GM12878 (cell line): Measurements from ENCODE around the gene AGAP1. TPM values are rescaled to one million over a fixed set of nuclear protein-coding genes. Genes with fewer than 3 reads are reported as not detected.

Source experiments
- ATAC-seq: fragments of 200-7000 bp; cut with Tn5 transposase; 3 replicates; pipeline ENCODE4 v1.9.1; 2020; ENCODE audit warnings: mild to moderate bottlenecking, moderate library complexity
- BruUV-seq: library from RNA; stranded (reverse); fragments of 400-500 nt; replicated peaks from 2 replicates; lab custom pipeline; 2021; lab: Mats Ljungman, UMichigan
- CTCF ChIA-PET: fragments of 300-600 bp; sonication (Branson Sonifier 250); formaldehyde crosslinking; extraction: SDS; loops from one replicate; lab custom pipeline; 2021; ENCODE audit warnings: inconsistent platforms; lab: Yijun Ruan, JAX
- POLR2A ChIA-PET: fragments of 350-600 bp; formaldehyde crosslinking; extraction: SDS; loops from one replicate; lab custom pipeline; 2021; ENCODE audit warnings: inconsistent platforms; lab: Charles Lee
- RAD21 ChIA-PET: fragments of 300-600 bp; sonication (Branson Sonifier 250); formaldehyde crosslinking; loops from one replicate; lab custom pipeline; 2023; ENCODE audit warnings: antibody characterized with exemption; ENCODE audit not compliant: unreplicated experiment; lab: Charles Lee
- SMC1A ChIA-PET: fragments of 300-600 bp; sonication (Branson Sonifier 250); formaldehyde crosslinking; loops from one replicate; lab custom pipeline; 2023; ENCODE audit not compliant: unreplicated experiment, uncharacterized antibody; lab: Charles Lee
- DNase-seq: peaks from one replicate; pipeline ENCODE4 v3.0.0-alpha.2; 2011; ENCODE audit warnings: low read depth, low spot score
- FAIRE-seq: peaks from 3 replicates; lab custom pipeline; 2011; peaks lifted over from hg19 to GRCh38; lab: Jason Lieb, UNC
- H2AFZ ChIP-seq: 2 replicates; pipeline ENCODE4 v1.6.0; 2011; ENCODE audit warnings: low read depth, low read length, control low read depth; ENCODE audit not compliant: control insufficient read depth
- H3K27ac ChIP-seq: 2 replicates; pipeline ENCODE4 v1.5.1; 2011; ENCODE audit warnings: control low read depth; ENCODE audit not compliant: control insufficient read depth, insufficient read depth
- H3K27me3 ChIP-seq, 2 experiments: replicated peaks in 1 of 2; 2 replicates each; pipeline versions ENCODE4 v1.6.0 to v1.6.1; 2011; ENCODE audit warnings: low read length in 1 of 2; ENCODE audit not compliant: control insufficient read depth in 2 of 2, insufficient read depth in 2 of 2
- H3K36me3 ChIP-seq, 2 experiments: 2 replicates each; pipeline ENCODE4 v1.5.1; 2011; ENCODE audit warnings: low read length in 1 of 2; ENCODE audit not compliant: control insufficient read depth in 2 of 2, insufficient read depth in 2 of 2
- H3K4me1 ChIP-seq: 2 replicates; pipeline ENCODE4 v1.6.1; 2011; ENCODE audit warnings: mild to moderate bottlenecking, low read length, moderate library complexity, mixed read lengths; ENCODE audit not compliant: control insufficient read depth, insufficient read depth
- H3K4me2 ChIP-seq: 2 replicates; pipeline ENCODE4 v1.6.0; 2011; ENCODE audit warnings: control low read depth; ENCODE audit not compliant: control insufficient read depth, insufficient read depth
- H3K4me3 ChIP-seq: fragments of 200-600 bp; sonication (generic); 2 replicates; pipeline ENCODE4 v1.5.1; 2016
- H3K79me2 ChIP-seq: 2 replicates; pipeline ENCODE4 v1.6.0; 2011; ENCODE audit warnings: low read length; ENCODE audit not compliant: control insufficient read depth, insufficient read depth
- H3K9ac ChIP-seq: 2 replicates; pipeline ENCODE4 v1.8.0; 2011; ENCODE audit warnings: low read length, control low read depth, mixed read lengths; ENCODE audit not compliant: control insufficient read depth, insufficient read depth
- H3K9me3 ChIP-seq: replicated peaks from 3 replicates; pipeline ENCODE4 v1.5.1; 2011; ENCODE audit warnings: mild to moderate bottlenecking, low read length; ENCODE audit not compliant: control insufficient read depth, insufficient read depth
- H4K20me1 ChIP-seq: 2 replicates; pipeline ENCODE4 v1.6.0; 2011; ENCODE audit not compliant: control insufficient read depth, insufficient read depth
- EED ChIP-seq: sonication (generic); IDR thresholded peaks from 2 replicates; pipeline ENCODE4 v1.6.1; 2016; ENCODE audit warnings: antibody characterized with exemption, low read depth
- IKZF1 ChIP-seq: fragments of 450-650 bp; conservative IDR thresholded peaks from 2 replicates; pipeline ENCODE4 v1.6.1; 2017; ENCODE audit warnings: antibody characterized with exemption, mild to moderate bottlenecking
- IRF4 ChIP-seq: IDR thresholded peaks from 2 replicates; pipeline ENCODE4 v1.6.1; 2011; ENCODE audit warnings: low read depth, low read length
- JUNB ChIP-seq: IDR thresholded peaks from 2 replicates; pipeline ENCODE4 v1.6.1; 2016; ENCODE audit warnings: antibody characterized with exemption, mild to moderate bottlenecking
- MTA2 ChIP-seq: fragments of 450-650 bp; IDR thresholded peaks from 2 replicates; pipeline ENCODE4 v1.6.1; 2016; ENCODE audit warnings: low read depth, mild to moderate bottlenecking, moderate library complexity
- POLR2AphosphoS2 ChIP-seq: IDR thresholded peaks from 2 replicates; pipeline ENCODE4 v1.6.1; 2011; ENCODE audit warnings: low read depth, mild to moderate bottlenecking, low read length, improper control_type of control experiment, moderate library complexity
- POU2F2 ChIP-seq: IDR thresholded peaks from 3 replicates; pipeline ENCODE4 v1.6.1; 2011; ENCODE audit warnings: low read depth, mild to moderate bottlenecking, low read length, borderline replicate concordance
- ZBED1 ChIP-seq: IDR thresholded peaks from 2 replicates; pipeline ENCODE4 v1.6.1; 2016; ENCODE audit warnings: borderline replicate concordance
- WGBS: methylation state at CpG from one replicate; pipeline ENCODE4 v1.1.6; 2016; ENCODE audit warnings: low lambda C conversion rate; ENCODE audit not compliant: insufficient replicate concordance, insufficient coverage; ENCODE audit errors: missing lambda C conversion rate; 5-methylcytosine and 5-hydroxymethylcytosine counted together
- in situ Hi-C: fragments of 300-500 bp; cut with MboI; formaldehyde crosslinking; loops from 9 replicates; pipeline ENCODE4 v1.14.3; 2018; ENCODE audit warnings: mixed read lengths
- intact Hi-C: fragments of 100-400 bp; cut with micrococcal nuclease; formaldehyde crosslinking; loops from one replicate; pipeline ENCODE4 v1.14.2; 2022; ENCODE audit not compliant: unreplicated experiment
- polyA plus RNA-seq, 11 experiments: library from polyadenylated mRNA; depleted of rRNA in 4 of 11; unstranded in 6 of 11; stranded (reverse) in 5 of 11; fragments of >200 nt; fragmentation: Nextera tagmentation in 4 of 11; fragmentation: Illumina TruSeq in 1 of 11; extraction: Ambion mirVana in 4 of 11; extraction: Trizol in 1 of 11; gene quantifications; 1 replicate in 1 of 11; 2 replicates in 10 of 11; pipeline versions ENCODE4 v1.2.1 to v1.2.3, GENCODE V29; 2011 to 2016; ENCODE audit warnings: inconsistent platforms in 2 of 11, missing spikeins in 2 of 11, low read depth in 1 of 11
- total RNA-seq, 4 experiments: library from RNA; depleted of rRNA in 3 of 4; stranded (reverse); fragments of >200 nt in 3 of 4; fragmentation: Illumina TruSeq in 1 of 4; extraction: Trizol in 1 of 4; gene quantifications; 2 replicates each; pipeline versions ENCODE4 v1.2.1 to v1.2.3, GENCODE V29; 2013 to 2021
- TF ChIP-seq, protein P1 (sequence below): fragments of 450-650 bp; IDR thresholded peaks from 2 replicates; pipeline ENCODE4 v1.6.1; 2016; ENCODE audit warnings: mild to moderate bottlenecking, moderate library complexity, borderline replicate concordance
- TF ChIP-seq, protein P2 (sequence below): IDR thresholded peaks from 2 replicates; pipeline ENCODE4 v1.6.1; 2012; ENCODE audit warnings: low read depth, low read length, improper control_type of control experiment
- TF ChIP-seq, protein P3 (sequence below): fragments of 150-350 bp; IDR thresholded peaks from 2 replicates; pipeline ENCODE4 v1.6.1; 2014; ENCODE audit warnings: mild to moderate bottlenecking, low read depth, low read length

The AGAP1 gene
- total and polyA plus RNA-seq, 10 of the 15 experiments (the other 5 are each of a cell fraction or from before 2014, with no cell fraction given): 0.05 to 0.15 (median 0.06) TPM; not detected in 7

DNA sequence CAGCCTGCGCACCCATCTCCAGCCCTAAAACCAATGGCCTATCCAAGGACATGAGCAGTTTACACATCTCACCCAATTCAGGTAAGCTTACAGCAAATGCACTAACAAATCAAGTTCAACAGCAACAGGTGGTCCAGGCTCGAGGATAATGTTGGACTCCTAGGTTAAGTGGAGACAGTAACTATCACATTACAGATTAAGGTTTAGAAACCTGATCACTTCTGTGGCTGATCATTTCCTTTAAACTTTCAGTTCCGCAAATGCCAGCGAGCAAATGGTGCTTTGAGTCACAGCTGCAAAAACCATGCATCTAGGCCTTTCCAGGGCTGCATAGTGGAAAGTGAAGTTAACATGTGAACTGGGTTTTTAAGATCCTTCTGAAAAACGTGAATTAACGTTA lies 415.0 kb downstream of the AGAP1 start (continued):
- TF ChIP-seq, protein P1, sequence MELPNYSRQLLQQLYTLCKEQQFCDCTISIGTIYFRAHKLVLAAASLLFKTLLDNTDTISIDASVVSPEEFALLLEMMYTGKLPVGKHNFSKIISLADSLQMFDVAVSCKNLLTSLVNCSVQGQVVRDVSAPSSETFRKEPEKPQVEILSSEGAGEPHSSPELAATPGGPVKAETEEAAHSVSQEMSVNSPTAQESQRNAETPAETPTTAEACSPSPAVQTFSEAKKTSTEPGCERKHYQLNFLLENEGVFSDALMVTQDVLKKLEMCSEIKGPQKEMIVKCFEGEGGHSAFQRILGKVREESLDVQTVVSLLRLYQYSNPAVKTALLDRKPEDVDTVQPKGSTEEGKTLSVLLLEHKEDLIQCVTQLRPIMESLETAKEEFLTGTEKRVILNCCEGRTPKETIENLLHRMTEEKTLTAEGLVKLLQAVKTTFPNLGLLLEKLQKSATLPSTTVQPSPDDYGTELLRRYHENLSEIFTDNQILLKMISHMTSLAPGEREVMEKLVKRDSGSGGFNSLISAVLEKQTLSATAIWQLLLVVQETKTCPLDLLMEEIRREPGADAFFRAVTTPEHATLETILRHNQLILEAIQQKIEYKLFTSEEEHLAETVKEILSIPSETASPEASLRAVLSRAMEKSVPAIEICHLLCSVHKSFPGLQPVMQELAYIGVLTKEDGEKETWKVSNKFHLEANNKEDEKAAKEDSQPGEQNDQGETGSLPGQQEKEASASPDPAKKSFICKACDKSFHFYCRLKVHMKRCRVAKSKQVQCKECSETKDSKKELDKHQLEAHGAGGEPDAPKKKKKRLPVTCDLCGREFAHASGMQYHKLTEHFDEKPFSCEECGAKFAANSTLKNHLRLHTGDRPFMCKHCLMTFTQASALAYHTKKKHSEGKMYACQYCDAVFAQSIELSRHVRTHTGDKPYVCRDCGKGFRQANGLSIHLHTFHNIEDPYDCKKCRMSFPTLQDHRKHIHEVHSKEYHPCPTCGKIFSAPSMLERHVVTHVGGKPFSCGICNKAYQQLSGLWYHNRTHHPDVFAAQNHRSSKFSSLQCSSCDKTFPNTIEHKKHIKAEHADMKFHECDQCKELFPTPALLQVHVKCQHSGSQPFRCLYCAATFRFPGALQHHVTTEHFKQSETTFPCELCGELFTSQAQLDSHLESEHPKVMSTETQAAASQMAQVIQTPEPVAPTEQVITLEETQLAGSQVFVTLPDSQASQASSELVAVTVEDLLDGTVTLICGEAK: no peak
- TF ChIP-seq JUNB (peak; percentile 73), ZBED1 (no peak), POU2F2 (no peak), IKZF1 (peak; percentile 41; the same call in 1 of the 2 replicates), IRF4 (peak; percentile 92), EED (0 out of 2 replicates have a peak, but pooled peaks have one; percentile 32)
- TF ChIP-seq, protein P2, sequence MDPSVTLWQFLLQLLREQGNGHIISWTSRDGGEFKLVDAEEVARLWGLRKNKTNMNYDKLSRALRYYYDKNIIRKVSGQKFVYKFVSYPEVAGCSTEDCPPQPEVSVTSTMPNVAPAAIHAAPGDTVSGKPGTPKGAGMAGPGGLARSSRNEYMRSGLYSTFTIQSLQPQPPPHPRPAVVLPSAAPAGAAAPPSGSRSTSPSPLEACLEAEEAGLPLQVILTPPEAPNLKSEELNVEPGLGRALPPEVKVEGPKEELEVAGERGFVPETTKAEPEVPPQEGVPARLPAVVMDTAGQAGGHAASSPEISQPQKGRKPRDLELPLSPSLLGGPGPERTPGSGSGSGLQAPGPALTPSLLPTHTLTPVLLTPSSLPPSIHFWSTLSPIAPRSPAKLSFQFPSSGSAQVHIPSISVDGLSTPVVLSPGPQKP: no peak

DNA sequence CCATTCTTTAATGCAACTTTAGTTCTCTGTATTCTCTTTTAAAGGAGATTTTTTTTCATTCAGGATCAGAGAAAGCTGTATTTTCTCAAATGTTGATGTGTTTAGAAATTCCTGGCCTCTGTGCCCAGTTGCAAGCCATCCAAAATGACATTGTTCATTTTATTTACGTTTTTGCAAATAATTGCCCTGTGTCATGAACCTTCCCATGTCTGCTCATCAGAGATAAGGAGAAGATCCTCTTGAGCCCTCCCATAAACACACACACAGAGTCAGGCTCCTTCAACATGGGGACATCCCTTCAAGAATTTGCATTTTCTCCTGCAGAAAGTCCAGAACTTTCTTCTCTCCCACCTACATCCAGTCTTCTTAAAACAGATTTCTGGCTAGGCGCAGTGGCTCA lies 415.5 kb downstream of the AGAP1 start:
- 0 out of 4 replicates have a peak, but pooled peaks cover 0 to 2% of the 10 kb centered on the region in 2 experiments for H3K27me3 ChIP-seq
- H3K4me3 ChIP-seq: no peak overlapping the region
- H3K9me3 ChIP-seq: no peaks in the 10 kb centered on the region
- no peak overlapping the region for H3K4me2 ChIP-seq
- peaks cover 3% of the 10 kb centered on the region; the same call in 1 of the 2 replicates for H3K4me1 ChIP-seq
- 18% methylated on average over 2 of the region's 2 CpGs for WGBS
- no peak overlapping the region for H3K9ac ChIP-seq
- DNase-seq: no peak
- ChIA-PET RAD21 (no interaction called here), POLR2A (no interaction called here), SMC1A (interaction anchor here (0.5 kb wide), 1 partner anchor 16 kb away, joined by 3 read pairs; no protein-coding TSS in a partner anchor), CTCF (no interaction called here)
- no TSS peak for BruUV-seq
- in situ Hi-C loops (no loop called here), intact Hi-C loops (no loop called here)
- TF ChIP-seq POLR2AphosphoS2 (no peak), MTA2 (no peak)
- TF ChIP-seq, protein P3, sequence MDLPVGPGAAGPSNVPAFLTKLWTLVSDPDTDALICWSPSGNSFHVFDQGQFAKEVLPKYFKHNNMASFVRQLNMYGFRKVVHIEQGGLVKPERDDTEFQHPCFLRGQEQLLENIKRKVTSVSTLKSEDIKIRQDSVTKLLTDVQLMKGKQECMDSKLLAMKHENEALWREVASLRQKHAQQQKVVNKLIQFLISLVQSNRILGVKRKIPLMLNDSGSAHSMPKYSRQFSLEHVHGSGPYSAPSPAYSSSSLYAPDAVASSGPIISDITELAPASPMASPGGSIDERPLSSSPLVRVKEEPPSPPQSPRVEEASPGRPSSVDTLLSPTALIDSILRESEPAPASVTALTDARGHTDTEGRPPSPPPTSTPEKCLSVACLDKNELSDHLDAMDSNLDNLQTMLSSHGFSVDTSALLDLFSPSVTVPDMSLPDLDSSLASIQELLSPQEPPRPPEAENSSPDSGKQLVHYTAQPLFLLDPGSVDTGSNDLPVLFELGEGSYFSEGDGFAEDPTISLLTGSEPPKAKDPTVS: no peak
- ATAC-seq: no peak
- H3K27ac ChIP-seq: no peak overlapping the region
- no peak overlapping the region for H2AFZ ChIP-seq
- H3K79me2 ChIP-seq: no peaks in the 10 kb centered on the region
- no peak for FAIRE-seq
- H3K36me3 ChIP-seq: no peaks in the 10 kb centered on the region
- H4K20me1 ChIP-seq: no peaks in the 10 kb centered on the region
